Transverse colon (tissue), 4 donors: Measurements from ENCODE around the gene PDILT. TPM values are rescaled to one million over a fixed set of nuclear protein-coding genes. Genes with fewer than 3 reads are reported as not detected.

Experiments
- DNase-seq: peaks from one replicate; pipeline ENCODE4 v3.0.0-alpha.2; 2019
- H3K27ac ChIP-seq, 4 donors: fragments of 200-600 bp; sonication (generic); 2 replicates each; pipeline ENCODE4 v1.5.1; 2016 to 2018; ENCODE audit warnings: inconsistent platforms in 4 of 4
- H3K27me3 ChIP-seq: fragments of 200-600 bp; sonication (generic); 2 replicates; pipeline ENCODE4 v1.5.1; 2017; ENCODE audit warnings: inconsistent platforms
- H3K36me3 ChIP-seq, 4 donors: fragments of 200-600 bp; sonication (generic); 2 replicates each; pipeline ENCODE4 v1.5.1; 2017 to 2019; ENCODE audit warnings: inconsistent platforms in 4 of 4
- H3K4me1 ChIP-seq, 4 donors: fragments of 200-600 bp; sonication (generic); 2 replicates each; pipeline ENCODE4 v1.5.1; 2017 to 2020; ENCODE audit warnings: inconsistent platforms in 4 of 4
- H3K4me3 ChIP-seq, 4 donors: fragments of 200-600 bp; sonication (generic); 1 replicate in 1 of 4; 2 replicates in 3 of 4; pipeline versions ENCODE4 v1.5.1 to v1.6.1; 2017 to 2019; ENCODE audit warnings: inconsistent platforms in 4 of 4
- H3K9me3 ChIP-seq, 2 donors: fragments of 200-600 bp; sonication (generic); 2 replicates each; pipeline ENCODE4 v1.5.1; 2017 to 2019; ENCODE audit warnings: inconsistent platforms in 2 of 2
- CTCF ChIP-seq, 5 experiments: fragments of 200-600 bp in 3 of 5; fragments of 450-650 bp in 2 of 5; sonication (generic) in 3 of 5; IDR thresholded peaks; 1 replicate in 2 of 5; 2 replicates in 3 of 5; pipeline ENCODE4 v1.5.1; 2016 to 2017; ENCODE audit warnings: antibody characterized with exemption in 5 of 5, inconsistent platforms in 3 of 5, mild to moderate bottlenecking in 2 of 5, moderate library complexity in 1 of 5
- EP300 ChIP-seq: sonication (generic); formaldehyde crosslinking; IDR thresholded peaks from one replicate; pipeline ENCODE4 v1.6.1; 2017; ENCODE audit warnings: antibody characterized with exemption, low read depth
- POLR2A ChIP-seq: fragments of 450-650 bp; IDR thresholded peaks from one replicate; pipeline ENCODE4 v1.6.1; 2016; ENCODE audit warnings: antibody characterized with exemption, mild to moderate bottlenecking, moderate library complexity
- POLR2AphosphoS5 ChIP-seq, 3 donors: sonication (generic); formaldehyde crosslinking; IDR thresholded peaks; one replicate each; pipeline ENCODE4 v1.6.1; 2016; ENCODE audit warnings: antibody characterized with exemption in 3 of 3
- WGBS, 2 donors: methylation state at CpG; one replicate each; pipeline ENCODE4 v1.1.5; 2018; ENCODE audit warnings: low coverage in 1 of 2; 5-methylcytosine and 5-hydroxymethylcytosine counted together
- in situ Hi-C, 4 donors: fragments of 200-750 bp; cut with MboI; loops; one replicate each; pipeline versions ENCODE4 v1.15.0 to v1.15.1; 2017; ENCODE audit warnings: low sequenced_read_pairs in 3 of 4, low pct_ligation_motif_present in 1 of 4, low pct_unique_long_range_greater_than_20kb in 1 of 4
- intact Hi-C: fragments of 100-400 bp; cut with DNase I; formaldehyde crosslinking; loops from one replicate; pipeline ENCODE4 v1.15.1; 2023; ENCODE audit warnings: low total_unique reads
- total RNA-seq, 4 donors: library from RNA; depleted of rRNA; stranded (reverse); fragments of >200 nt; gene quantifications; one replicate each; pipeline ENCODE4 v1.1.0, GENCODE V29; 2016

The PDILT gene
- total RNA-seq, 4 donors from 2014 or later, result not detected

GRCh38 chr16:20396846-20397467 lies 7.6 kb downstream of the PDILT start:
- Histone ChIP-seq H3K27ac (no peak overlapping the region), H3K36me3 (no peaks in the 10 kb centered on the region), H3K27me3 (no peaks in the 10 kb centered on the region), H3K4me3 (no peak overlapping the region), H3K4me1 (peaks cover 0 to 14% (median 0%) of the 10 kb centered on the region in 4 donors), H3K9me3 (no peaks in the 10 kb centered on the region)
- 94 to 95% methylated on average over 7 of the region's 7 CpGs for WGBS, 2 donors
- in situ Hi-C loops, result loop anchor here in 2 of 4 donors (25.0 kb wide), 2 partner anchors 485 to 835 kb away; partner anchors contain the start of gene VPS35L (in 1 of the 2)
- no peak for DNase-seq
- TF ChIP-seq POLR2AphosphoS5 (IDR thresholded peaks at IDR 0.05) (no peak), POLR2A (no peak), EP300 (no peak), CTCF (IDR thresholded peaks at IDR 0.05) (no peak)
- intact Hi-C loops, result no loop called here

GRCh38 chr16:20395946-20396345 lies 8.6 kb downstream of the PDILT start:
- no peaks in the 10 kb centered on the region for H3K27me3 ChIP-seq
- TF ChIP-seq CTCF (IDR thresholded peaks at IDR 0.05) (no peak), POLR2A (no peak), EP300 (no peak), POLR2AphosphoS5 (IDR thresholded peaks at IDR 0.05) (no peak)
- intact Hi-C loops, result no loop called here
- H3K27ac ChIP-seq, result no peak overlapping the region
- no peak for DNase-seq
- in situ Hi-C loops, result loop anchor here in 2 of 4 donors (25.0 kb wide), 2 partner anchors 484 to 834 kb away; partner anchors contain the start of gene VPS35L (in 1 of the 2)
- no peak overlapping the region for H3K4me3 ChIP-seq
- H3K36me3 ChIP-seq, result no peaks in the 10 kb centered on the region
- no peaks in the 10 kb centered on the region for H3K9me3 ChIP-seq
- H3K4me1 ChIP-seq, result peaks cover 0 to 14% (median 0%) of the 10 kb centered on the region in 4 donors
- WGBS, 2 donors, result 96 to 100% methylated on average over 1 to 2 of the region's 2 CpGs

GRCh38 chr16:20393801-20394577 lies 10.5 kb downstream of the PDILT start:
- peak; percentile 24 for DNase-seq
- H3K9me3 ChIP-seq, result no peaks in the 10 kb centered on the region
- TF ChIP-seq CTCF (IDR thresholded peaks at IDR 0.05) (no peak), POLR2A (no peak), EP300 (no peak)
- H3K4me3 ChIP-seq, result no peak overlapping the region
- H3K27ac ChIP-seq, result peak overlapping the region in 2 of 4 donors; percentile 21 to 37
- in situ Hi-C loops, result loop anchor here in 2 of 4 donors (25.0 kb wide), 2 partner anchors 482 to 832 kb away; partner anchors contain the start of gene VPS35L (in 1 of the 2)
- peaks cover 0 to 14% (median 0%) of the 10 kb centered on the region in 4 donors for H3K4me1 ChIP-seq
- no peaks in the 10 kb centered on the region for H3K27me3 ChIP-seq
- 0 to 36% methylated on average over 1 to 2 of the region's 2 CpGs for WGBS, 2 donors
- no peaks in the 10 kb centered on the region for H3K36me3 ChIP-seq
- intact Hi-C loops, result no loop called here

GRCh38 chr16:20391045-20391444 lies 13.5 kb downstream of the PDILT start:
- WGBS, 2 donors, result 85 to 98% methylated on average over 5 of the region's 5 CpGs
- H3K36me3 ChIP-seq, result no peaks in the 10 kb centered on the region
- intact Hi-C loops (no loop called here), in situ Hi-C loops (loop anchor here in 2 of 4 donors (25.0 kb wide), 2 partner anchors 479 to 829 kb away; partner anchors contain the start of gene VPS35L (in 1 of the 2))
- DNase-seq, result no peak
- H3K27me3 ChIP-seq, result peaks cover 6% of the 10 kb centered on the region
- no peak for TF ChIP-seq EP300
- TF ChIP-seq POLR2AphosphoS5 (IDR thresholded peaks at IDR 0.05), result no peak
- TF ChIP-seq POLR2A, result no peak
- TF ChIP-seq CTCF (IDR thresholded peaks at IDR 0.05), result no peak
- H3K9me3 ChIP-seq, result no peaks in the 10 kb centered on the region
- H3K4me1 ChIP-seq, result peaks cover 0 to 14% (median 0%) of the 10 kb centered on the region in 4 donors
- no peak overlapping the region for H3K4me3 ChIP-seq
- H3K27ac ChIP-seq, result no peak overlapping the region
